Ascending aorta (tissue), 2 donors: Measurements from ENCODE around the gene BCL2L12. TPM values are rescaled to one million over a fixed set of nuclear protein-coding genes. Genes with fewer than 3 reads are reported as not detected.

ENCODE experiments used
- DNase-seq, 2 donors: peaks; one replicate each; pipeline ENCODE4 v3.0.0-alpha.2; 2019; ENCODE audit warnings: low spot score in 2 of 2
- H3K27ac ChIP-seq, 2 donors: fragments of 200-600 bp; sonication (generic); one replicate each; pipeline ENCODE4 v1.5.1; 2016 to 2017; ENCODE audit warnings: mild to moderate bottlenecking in 1 of 2
- H3K27me3 ChIP-seq: fragments of 200-600 bp; sonication (generic); one replicate; pipeline ENCODE4 v1.5.1; 2017
- H3K36me3 ChIP-seq, 2 donors: fragments of 200-600 bp; sonication (generic); one replicate each; pipeline ENCODE4 v1.5.1; 2016
- H3K4me1 ChIP-seq, 2 donors: fragments of 200-600 bp; sonication (generic); one replicate each; pipeline ENCODE4 v1.5.1; 2016 to 2017; ENCODE audit warnings: mild to moderate bottlenecking in 1 of 2
- H3K4me3 ChIP-seq, 2 donors: fragments of 200-600 bp; sonication (generic); one replicate each; pipeline ENCODE4 v1.5.1; 2016 to 2017; ENCODE audit warnings: mild to moderate bottlenecking in 1 of 2
- H3K9me3 ChIP-seq, 2 donors: fragments of 200-600 bp; sonication (generic); one replicate each; pipeline ENCODE4 v1.5.1; 2016
- CTCF ChIP-seq, 3 experiments: fragments of 200-600 bp in 2 of 3; fragments of 450-650 bp in 1 of 3; sonication (generic) in 2 of 3; IDR thresholded peaks; one replicate each; pipeline ENCODE4 v1.5.1; 2016 to 2019; ENCODE audit warnings: antibody characterized with exemption in 3 of 3, mild to moderate bottlenecking in 1 of 3, moderate library complexity in 1 of 3
- intact Hi-C: fragments of 100-400 bp; cut with DNase I; formaldehyde crosslinking; loops from one replicate; pipeline ENCODE4 v1.15.1; 2023
- total RNA-seq: library from RNA; depleted of rRNA; stranded (reverse); fragments of >200 nt; gene quantifications from one replicate; pipeline ENCODE4 v1.1.0, GENCODE V29; 2016

Gene BCL2L12
- total RNA-seq, 1 donor from 2014 or later: 0.64 TPM

GRCh38 chr19:49664171-49665035 lies 1.3 kb upstream of the BCL2L12 start:
- intact Hi-C loops: loop anchor here (1.0 kb wide), 3 partner anchors 12 to 74 kb away; partner anchors contain the start of gene SCAF1
- Histone ChIP-seq H3K27ac (peak overlapping the region; percentile 87 to 89), H3K36me3 (peaks cover 32 to 37% of the 10 kb centered on the region in 2 donors)

DNA sequence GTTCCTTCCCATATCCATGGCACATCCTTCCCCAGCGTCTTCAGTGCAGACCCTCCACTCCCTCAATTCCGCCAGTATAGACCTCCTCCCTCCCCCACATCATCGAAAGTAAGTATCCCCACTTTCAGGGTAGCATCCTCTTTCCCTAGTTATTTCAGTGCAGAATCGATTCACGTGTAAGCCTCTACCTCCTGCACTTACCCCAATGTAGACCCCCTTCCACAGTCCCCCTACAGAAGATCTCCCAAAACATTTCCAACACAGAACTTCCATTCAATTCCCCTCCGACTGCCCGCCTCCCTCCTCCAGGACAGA lies 740 bp upstream of the BCL2L12 start:
- peak overlapping the region; percentile 83 for H3K4me3 ChIP-seq
- H3K27ac ChIP-seq: peak overlapping the region; percentile 87 to 89
- H3K9me3 ChIP-seq: no peaks in the 10 kb centered on the region
- DNase-seq: no peak
- H3K4me1 ChIP-seq: peaks cover 0 to 18% of the 10 kb centered on the region in 2 donors
- H3K36me3 ChIP-seq: peaks cover 28 to 31% of the 10 kb centered on the region in 2 donors
- TF ChIP-seq CTCF (IDR thresholded peaks at IDR 0.05): no peak
- intact Hi-C loops: loop anchor here (1.0 kb wide), 1 partner anchor 11 kb away; no protein-coding TSS in a partner anchor
- H3K27me3 ChIP-seq: no peaks in the 10 kb centered on the region

More at GRCh38 chr19:49664171-49665035, 1.3 kb upstream of the BCL2L12 start:
- peak; percentile 12 to 33 (median 26) for TF ChIP-seq CTCF (IDR thresholded peaks at IDR 0.05)
- Histone ChIP-seq H3K9me3 (no peaks in the 10 kb centered on the region), H3K27me3 (no peaks in the 10 kb centered on the region), H3K4me3 (peak overlapping the region; percentile 83), H3K4me1 (peaks cover 0 to 18% of the 10 kb centered on the region in 2 donors)
- peak in 1 of 2 donors; percentile 94 for DNase-seq

DNA sequence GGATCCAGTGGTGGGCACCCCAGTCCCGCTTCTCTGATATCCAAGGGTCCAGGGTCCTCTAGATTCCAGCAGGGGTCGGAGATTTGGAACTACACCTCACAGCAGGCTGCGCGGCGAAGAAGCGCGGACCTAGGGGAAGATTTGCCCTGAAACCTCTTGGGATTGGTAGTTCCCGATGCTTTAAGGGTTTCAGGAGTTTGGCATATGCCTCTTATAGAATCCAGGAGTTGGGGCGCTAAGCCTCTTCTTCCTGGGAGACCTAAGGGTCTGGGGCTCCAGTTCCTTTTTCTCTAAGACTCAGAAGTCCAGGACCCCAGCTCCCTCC lies 349 bp downstream of the BCL2L12 start:
- peaks cover 0 to 18% of the 10 kb centered on the region in 2 donors for H3K4me1 ChIP-seq
- H3K36me3 ChIP-seq: peaks cover 18 to 22% of the 10 kb centered on the region in 2 donors
- no peak for TF ChIP-seq CTCF (IDR thresholded peaks at IDR 0.05)
- H3K4me3 ChIP-seq: peak overlapping the region; percentile 83
- intact Hi-C loops: no loop called here
- no peak for DNase-seq
- H3K27ac ChIP-seq: peak overlapping the region; percentile 87 to 89
- H3K9me3 ChIP-seq: no peaks in the 10 kb centered on the region
- H3K27me3 ChIP-seq: no peaks in the 10 kb centered on the region

- intact Hi-C loops: no loop called here
- Histone ChIP-seq H3K27ac (no peak overlapping the region), H3K9me3 (no peaks in the 10 kb centered on the region), H3K4me3 (no peak overlapping the region), H3K4me1 (peaks cover 0 to 21% of the 10 kb centered on the region in 2 donors), H3K27me3 (no peaks in the 10 kb centered on the region), H3K36me3 (peaks cover 4 to 8% of the 10 kb centered on the region in 2 donors)
- no peak for TF ChIP-seq CTCF (IDR thresholded peaks at IDR 0.05)
- DNase-seq: no peak
Measured at GRCh38 chr19:49667473-49667872, 1.7 kb downstream of the BCL2L12 start.

DNA sequence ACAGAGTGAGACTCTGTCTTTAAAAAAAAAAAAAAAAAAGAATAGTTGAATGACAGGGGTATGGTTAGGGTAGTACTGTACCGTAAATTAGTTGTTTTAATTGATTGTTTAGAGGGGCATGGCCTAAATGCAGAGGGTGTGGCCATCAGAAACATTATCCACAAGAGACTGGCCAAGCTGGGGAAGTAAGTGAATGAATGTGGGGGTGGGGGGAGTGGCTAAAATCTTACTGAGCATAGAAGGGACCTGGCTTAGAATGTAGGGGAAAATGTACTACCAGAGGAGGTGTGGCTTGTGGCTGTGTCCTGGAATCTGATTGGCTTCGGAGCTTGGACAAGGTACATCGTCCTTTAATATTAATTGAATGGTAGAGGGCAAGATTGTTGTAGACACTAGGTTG lies 3.8 kb downstream of the BCL2L12 start:
- H3K27ac ChIP-seq: no peak overlapping the region
- H3K4me3 ChIP-seq: no peak overlapping the region
- peaks cover 0 to 13% of the 10 kb centered on the region in 2 donors for H3K4me1 ChIP-seq
- no peaks in the 10 kb centered on the region for H3K9me3 ChIP-seq
- intact Hi-C loops: no loop called here
- H3K27me3 ChIP-seq: no peaks in the 10 kb centered on the region
- no peaks in the 10 kb centered on the region for H3K36me3 ChIP-seq
- DNase-seq: no peak
- TF ChIP-seq CTCF (IDR thresholded peaks at IDR 0.05): no peak
